A549 (cell line): ENCODE results near the gene CDHR4.

Source experiments
- CTCF ChIP-seq: fragments of >200 bp; sonication (Bioruptor Twin); formaldehyde crosslinking; IDR thresholded peaks from 3 replicates; pipeline ENCODE4 v1.5.1; 2016
- REST ChIP-seq: fragments of 200-600 bp; sonication (generic); IDR thresholded peaks from 2 replicates; pipeline ENCODE4 v1.6.1; 2016; ENCODE audit warnings: antibody characterized with exemption, mild to moderate bottlenecking, moderate library complexity
- RFX5 ChIP-seq: fragments of 450-650 bp; IDR thresholded peaks from 2 replicates; pipeline ENCODE4 v1.7.1; 2014; ENCODE audit warnings: antibody characterized with exemption, mild to moderate bottlenecking, moderate library complexity

- no peak for TF ChIP-seq CTCF
- TF ChIP-seq REST = no peak
- no peak for TF ChIP-seq RFX5
These were observed 28.2 kb downstream of the CDHR4 start for GRCh38 chr3:49771340-49771938.
